Neural cell (in vitro differentiated cells): ENCODE data around the gene FERMT1.

Experiments used
- EZH2 ChIP-seq: fragments of 200-600, 300-800 bp; shearing (Covaris generic), sonication (generic); IDR thresholded peaks from 2 replicates; pipeline ENCODE4 v1.6.1; 2014; ENCODE audit warnings: antibody characterized with exemption, low read length, borderline replicate concordance, mild to moderate bottlenecking; ENCODE audit not compliant: insufficient read depth, poor library complexity, severe bottlenecking
- MXI1 ChIP-seq: fragments of 450-650 bp; conservative IDR thresholded peaks from 2 replicates; pipeline ENCODE4 v1.6.1; 2014; ENCODE audit warnings: antibody characterized with exemption, mild to moderate bottlenecking; ENCODE audit not compliant: poor library complexity, severe bottlenecking
- POLR2AphosphoS5 ChIP-seq: IDR thresholded peaks from 2 replicates; pipeline ENCODE4 v1.6.1; 2012
- SMC3 ChIP-seq: fragments of 450-650 bp; conservative IDR thresholded peaks from 2 replicates; pipeline ENCODE4 v1.6.1; 2014; ENCODE audit warnings: antibody characterized with exemption, mild to moderate bottlenecking, moderate library complexity; ENCODE audit not compliant: poor library complexity
- TAF1 ChIP-seq: IDR thresholded peaks from 2 replicates; pipeline ENCODE4 v1.6.1; 2012; ENCODE audit warnings: low read depth
- TF ChIP-seq, protein P1 (sequence below): fragments of 450-650 bp; IDR thresholded peaks from 2 replicates; pipeline ENCODE4 v1.5.1; 2014; ENCODE audit warnings: antibody characterized with exemption, mild to moderate bottlenecking, moderate library complexity; ENCODE audit not compliant: poor library complexity, severe bottlenecking
- TF ChIP-seq, protein P2 (sequence below): IDR thresholded peaks from 2 replicates; pipeline ENCODE4 v1.6.1; 2012; ENCODE audit warnings: borderline replicate concordance

DNA sequence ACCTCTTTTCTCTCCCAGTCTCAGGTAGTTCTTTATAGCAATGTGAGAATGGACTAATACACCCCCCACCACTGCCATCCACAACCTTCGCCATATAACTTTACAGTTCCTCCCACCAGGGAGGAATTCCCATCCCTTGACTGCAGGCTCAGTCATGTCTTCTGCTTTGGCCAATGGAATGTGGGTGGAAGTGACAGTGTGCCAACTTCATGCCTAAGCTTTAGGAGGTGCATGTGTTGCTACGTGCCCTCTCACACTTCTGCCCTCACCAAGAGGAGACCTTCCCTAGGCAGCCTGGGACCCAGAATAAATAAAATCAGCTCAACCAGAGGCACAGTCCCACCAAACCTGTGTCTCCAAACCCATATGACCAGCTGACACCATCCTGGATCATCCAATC lies 36.0 kb downstream of the FERMT1 start:
- TF ChIP-seq, protein P1, sequence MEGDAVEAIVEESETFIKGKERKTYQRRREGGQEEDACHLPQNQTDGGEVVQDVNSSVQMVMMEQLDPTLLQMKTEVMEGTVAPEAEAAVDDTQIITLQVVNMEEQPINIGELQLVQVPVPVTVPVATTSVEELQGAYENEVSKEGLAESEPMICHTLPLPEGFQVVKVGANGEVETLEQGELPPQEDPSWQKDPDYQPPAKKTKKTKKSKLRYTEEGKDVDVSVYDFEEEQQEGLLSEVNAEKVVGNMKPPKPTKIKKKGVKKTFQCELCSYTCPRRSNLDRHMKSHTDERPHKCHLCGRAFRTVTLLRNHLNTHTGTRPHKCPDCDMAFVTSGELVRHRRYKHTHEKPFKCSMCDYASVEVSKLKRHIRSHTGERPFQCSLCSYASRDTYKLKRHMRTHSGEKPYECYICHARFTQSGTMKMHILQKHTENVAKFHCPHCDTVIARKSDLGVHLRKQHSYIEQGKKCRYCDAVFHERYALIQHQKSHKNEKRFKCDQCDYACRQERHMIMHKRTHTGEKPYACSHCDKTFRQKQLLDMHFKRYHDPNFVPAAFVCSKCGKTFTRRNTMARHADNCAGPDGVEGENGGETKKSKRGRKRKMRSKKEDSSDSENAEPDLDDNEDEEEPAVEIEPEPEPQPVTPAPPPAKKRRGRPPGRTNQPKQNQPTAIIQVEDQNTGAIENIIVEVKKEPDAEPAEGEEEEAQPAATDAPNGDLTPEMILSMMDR, result no peak
- TF ChIP-seq POLR2AphosphoS5 (no peak), TAF1 (no peak), EZH2 (no peak), SMC3 (no peak), MXI1 (no peak)
- TF ChIP-seq, protein P2, sequence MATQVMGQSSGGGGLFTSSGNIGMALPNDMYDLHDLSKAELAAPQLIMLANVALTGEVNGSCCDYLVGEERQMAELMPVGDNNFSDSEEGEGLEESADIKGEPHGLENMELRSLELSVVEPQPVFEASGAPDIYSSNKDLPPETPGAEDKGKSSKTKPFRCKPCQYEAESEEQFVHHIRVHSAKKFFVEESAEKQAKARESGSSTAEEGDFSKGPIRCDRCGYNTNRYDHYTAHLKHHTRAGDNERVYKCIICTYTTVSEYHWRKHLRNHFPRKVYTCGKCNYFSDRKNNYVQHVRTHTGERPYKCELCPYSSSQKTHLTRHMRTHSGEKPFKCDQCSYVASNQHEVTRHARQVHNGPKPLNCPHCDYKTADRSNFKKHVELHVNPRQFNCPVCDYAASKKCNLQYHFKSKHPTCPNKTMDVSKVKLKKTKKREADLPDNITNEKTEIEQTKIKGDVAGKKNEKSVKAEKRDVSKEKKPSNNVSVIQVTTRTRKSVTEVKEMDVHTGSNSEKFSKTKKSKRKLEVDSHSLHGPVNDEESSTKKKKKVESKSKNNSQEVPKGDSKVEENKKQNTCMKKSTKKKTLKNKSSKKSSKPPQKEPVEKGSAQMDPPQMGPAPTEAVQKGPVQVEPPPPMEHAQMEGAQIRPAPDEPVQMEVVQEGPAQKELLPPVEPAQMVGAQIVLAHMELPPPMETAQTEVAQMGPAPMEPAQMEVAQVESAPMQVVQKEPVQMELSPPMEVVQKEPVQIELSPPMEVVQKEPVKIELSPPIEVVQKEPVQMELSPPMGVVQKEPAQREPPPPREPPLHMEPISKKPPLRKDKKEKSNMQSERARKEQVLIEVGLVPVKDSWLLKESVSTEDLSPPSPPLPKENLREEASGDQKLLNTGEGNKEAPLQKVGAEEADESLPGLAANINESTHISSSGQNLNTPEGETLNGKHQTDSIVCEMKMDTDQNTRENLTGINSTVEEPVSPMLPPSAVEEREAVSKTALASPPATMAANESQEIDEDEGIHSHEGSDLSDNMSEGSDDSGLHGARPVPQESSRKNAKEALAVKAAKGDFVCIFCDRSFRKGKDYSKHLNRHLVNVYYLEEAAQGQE, result no peak
